NCI-H82 (cell line): ENCODE results near the gene TMEM18.

ENCODE experiments used
- DNase-seq: peaks from one replicate; lab custom pipeline; 2025; lab: John Stamatoyannopoulos, UW

TMEM18 gene

GRCh38 chr2:672606-672905 lies 4.7 kb downstream of the TMEM18 start:
- no peak for DNase-seq

- DNase-seq, result no peak
These were observed 5.2 kb downstream of the TMEM18 start for GRCh38 chr2:671787-672605.

- DNase-seq, result no peak
These were observed 6.1 kb downstream of the TMEM18 start for GRCh38 chr2:671072-671471.

GRCh38 chr2:670637-671036 lies 6.6 kb downstream of the TMEM18 start:
- DNase-seq, result no peak

GRCh38 chr2:669323-669722 lies 7.9 kb downstream of the TMEM18 start:
- no peak for DNase-seq

- DNase-seq, result no peak
These were observed 9.2 kb downstream of the TMEM18 start for GRCh38 chr2:668000-668398.

GRCh38 chr2:667332-667999 lies 9.7 kb downstream of the TMEM18 start:
- DNase-seq, result peak; percentile 38

GRCh38 chr2:666441-666840 lies 10.8 kb downstream of the TMEM18 start:
- DNase-seq, result no peak

GRCh38 chr2:665340-666073 lies 11.7 kb downstream of the TMEM18 start:
- no peak for DNase-seq

GRCh38 chr2:664063-664462 lies 13.1 kb downstream of the TMEM18 start:
- DNase-seq, result no peak

GRCh38 chr2:663221-663620 lies 14.0 kb downstream of the TMEM18 start:
- no peak for DNase-seq

- no peak for DNase-seq
These were observed 15.9 kb downstream of the TMEM18 start for GRCh38 chr2:661360-661635.

GRCh38 chr2:660586-661359 lies 16.4 kb downstream of the TMEM18 start:
- peak; percentile 21 for DNase-seq

GRCh38 chr2:660029-660428 lies 17.2 kb downstream of the TMEM18 start:
- no peak for DNase-seq

GRCh38 chr2:658426-658825 lies 18.8 kb downstream of the TMEM18 start:
- no peak for DNase-seq

GRCh38 chr2:657766-658165 lies 19.4 kb downstream of the TMEM18 start:
- DNase-seq, result no peak

- DNase-seq, result no peak
These were observed 20.5 kb downstream of the TMEM18 start for GRCh38 chr2:656676-657075.

- no peak for DNase-seq
These were observed 21.6 kb downstream of the TMEM18 start for GRCh38 chr2:655626-656025.

GRCh38 chr2:654896-655295 lies 22.3 kb downstream of the TMEM18 start:
- DNase-seq, result no peak

GRCh38 chr2:653645-654425 lies 23.4 kb downstream of the TMEM18 start:
- no peak for DNase-seq

GRCh38 chr2:652881-653480 lies 24.2 kb downstream of the TMEM18 start:
- DNase-seq, result no peak
